Neural crest cell (in vitro differentiated cells): Measurements from ENCODE around the gene ATXN7L1. TPM values are rescaled to one million over a fixed set of nuclear protein-coding genes. Genes with fewer than 3 reads are reported as not detected.
"Not testable (repeated sequence)": the region's sequence is repeated elsewhere in the genome, so short reads cannot be mapped to it uniquely, and the experiment has no call there.

ENCODE experiments used
- DNase-seq: peaks from one replicate; pipeline ENCODE4 v3.0.0; 2021; ENCODE audit warnings: low read depth, mixed read lengths, low spot score
- H3K27ac Mint-ChIP-seq: one replicate; pipeline ENCODE4 v1.8.0; 2021; ENCODE audit warnings: mild to moderate bottlenecking, mixed read lengths; ENCODE audit not compliant: unreplicated experiment
- H3K27me3 Mint-ChIP-seq: 2 replicates; pipeline ENCODE4 v1.8.0; 2021; ENCODE audit warnings: low read depth, mild to moderate bottlenecking, mixed read lengths
- H3K36me3 Mint-ChIP-seq: 2 replicates; pipeline ENCODE4 v1.8.0; 2021; ENCODE audit warnings: low read depth, mild to moderate bottlenecking, mixed read lengths
- H3K4me1 Mint-ChIP-seq: 2 replicates; pipeline ENCODE4 v1.8.0; 2021; ENCODE audit warnings: mixed read lengths
- H3K4me3 Mint-ChIP-seq: one replicate; pipeline ENCODE4 v1.8.0; 2021; ENCODE audit warnings: mild to moderate bottlenecking, mixed read lengths
- H3K9me3 Mint-ChIP-seq: 2 replicates; pipeline ENCODE4 v1.8.0; 2021; ENCODE audit warnings: mixed read lengths
- total RNA-seq: library from RNA; stranded (reverse); gene quantifications from 2 replicates; pipeline ENCODE4 v1.2.1, GENCODE V29; 2021
- TF ChIP-seq, protein P1 (sequence below): fragments of 200-600 bp; sonication (generic); conservative IDR thresholded peaks from 2 replicates; pipeline ENCODE4 v1.5.0; 2021; ENCODE audit warnings: antibody characterized with exemption, mild to moderate bottlenecking

The ATXN7L1 gene
- total RNA-seq, 1 donor from 2014 or later = 14.4 TPM

DNA sequence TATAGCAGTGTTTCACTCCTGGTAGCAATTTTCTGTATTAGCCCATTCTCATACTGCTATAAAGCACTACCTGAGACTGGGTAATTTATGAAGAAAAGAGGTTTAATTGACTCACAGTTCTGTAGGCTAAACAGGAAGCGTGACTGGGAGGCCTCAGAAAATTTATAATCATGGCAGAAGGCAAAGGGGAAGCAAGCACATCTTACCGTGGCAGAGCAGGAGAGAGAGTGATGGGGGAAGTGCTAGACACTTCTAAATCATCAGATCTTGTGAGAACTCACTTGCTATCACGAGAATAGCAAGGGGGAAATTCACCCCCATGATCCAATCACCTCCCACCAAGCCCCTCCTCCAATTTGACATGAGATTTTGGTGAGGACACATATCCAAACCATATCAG is 163.5 kb downstream of the ATXN7L1 start:
- no peak for DNase-seq
- H3K4me3 Mint-ChIP-seq = no peak overlapping the region
- peaks cover 10% of the 10 kb centered on the region for H3K9me3 Mint-ChIP-seq
- H3K36me3 Mint-ChIP-seq = peaks cover 32% of the 10 kb centered on the region
- H3K27ac Mint-ChIP-seq = no peak overlapping the region
- H3K4me1 Mint-ChIP-seq = no peaks in the 10 kb centered on the region
- TF ChIP-seq, protein P1, sequence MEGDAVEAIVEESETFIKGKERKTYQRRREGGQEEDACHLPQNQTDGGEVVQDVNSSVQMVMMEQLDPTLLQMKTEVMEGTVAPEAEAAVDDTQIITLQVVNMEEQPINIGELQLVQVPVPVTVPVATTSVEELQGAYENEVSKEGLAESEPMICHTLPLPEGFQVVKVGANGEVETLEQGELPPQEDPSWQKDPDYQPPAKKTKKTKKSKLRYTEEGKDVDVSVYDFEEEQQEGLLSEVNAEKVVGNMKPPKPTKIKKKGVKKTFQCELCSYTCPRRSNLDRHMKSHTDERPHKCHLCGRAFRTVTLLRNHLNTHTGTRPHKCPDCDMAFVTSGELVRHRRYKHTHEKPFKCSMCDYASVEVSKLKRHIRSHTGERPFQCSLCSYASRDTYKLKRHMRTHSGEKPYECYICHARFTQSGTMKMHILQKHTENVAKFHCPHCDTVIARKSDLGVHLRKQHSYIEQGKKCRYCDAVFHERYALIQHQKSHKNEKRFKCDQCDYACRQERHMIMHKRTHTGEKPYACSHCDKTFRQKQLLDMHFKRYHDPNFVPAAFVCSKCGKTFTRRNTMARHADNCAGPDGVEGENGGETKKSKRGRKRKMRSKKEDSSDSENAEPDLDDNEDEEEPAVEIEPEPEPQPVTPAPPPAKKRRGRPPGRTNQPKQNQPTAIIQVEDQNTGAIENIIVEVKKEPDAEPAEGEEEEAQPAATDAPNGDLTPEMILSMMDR = no peak
- H3K27me3 Mint-ChIP-seq = no peaks in the 10 kb centered on the region

DNA sequence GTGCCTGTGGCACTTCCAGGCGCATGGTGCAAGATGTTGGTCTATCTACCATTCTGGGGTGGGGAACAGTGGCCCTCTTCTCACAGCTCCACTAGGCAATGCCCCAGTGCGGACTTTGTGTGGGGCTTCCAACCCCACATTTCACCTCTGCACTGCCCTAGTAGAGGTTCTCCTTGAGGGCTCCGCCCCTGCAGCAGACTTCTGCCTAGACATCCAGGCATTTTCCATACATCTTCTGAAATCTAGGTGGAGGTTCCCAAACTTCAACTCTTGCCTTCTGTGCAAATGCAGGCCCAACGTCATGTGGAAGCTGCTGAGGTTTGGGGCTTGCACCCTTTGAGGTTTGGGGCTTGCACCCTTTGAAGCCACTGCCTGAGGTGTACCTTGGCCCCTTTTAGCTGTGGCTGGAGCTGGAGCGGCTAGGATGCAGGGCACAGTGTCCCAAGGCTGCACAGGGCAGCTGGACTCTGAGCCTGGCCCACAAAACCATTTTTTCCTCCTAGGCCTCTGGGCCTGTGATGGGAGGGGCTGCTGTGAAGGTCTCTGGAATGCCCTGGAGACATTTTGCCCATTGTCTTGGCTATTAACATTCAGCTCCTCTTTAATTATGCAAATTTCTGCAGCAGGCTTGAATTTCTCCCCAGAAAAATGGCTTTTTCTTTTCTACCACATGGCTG is 164.5 kb downstream of the ATXN7L1 start:
- Mint-ChIP-seq H3K27ac (no peak overlapping the region), H3K9me3 (peaks cover 10% of the 10 kb centered on the region), H3K4me1 (no peaks in the 10 kb centered on the region), H3K36me3 (peaks cover 40% of the 10 kb centered on the region), H3K4me3 (no peak overlapping the region), H3K27me3 (no peaks in the 10 kb centered on the region)
- DNase-seq = no peak
- TF ChIP-seq, protein P1 = no peak

DNA sequence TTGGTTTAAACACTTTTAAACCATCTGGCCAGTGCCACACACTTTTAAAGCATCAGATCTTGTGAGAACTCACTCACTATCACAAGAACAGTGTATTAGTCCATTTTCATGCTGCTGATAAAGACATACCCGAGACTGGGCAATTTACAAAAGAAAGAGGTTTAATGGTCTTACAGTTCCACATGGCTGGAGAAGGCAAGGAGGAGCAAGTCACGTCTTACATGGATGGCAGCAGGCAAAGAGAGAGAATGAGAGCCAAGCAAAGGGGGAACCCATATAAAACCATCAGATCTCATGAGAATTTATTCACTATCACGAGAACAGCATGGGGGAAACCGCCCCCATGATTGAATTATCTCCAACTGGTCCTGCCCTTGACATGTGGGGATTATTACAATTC is 165.7 kb downstream of the ATXN7L1 start:
- not testable (repeated sequence) for DNase-seq, H3K9me3 Mint-ChIP-seq, H3K4me3 Mint-ChIP-seq, H3K27ac Mint-ChIP-seq, H3K4me1 Mint-ChIP-seq, H3K27me3 Mint-ChIP-seq
- peaks cover 41% of the 10 kb centered on the region for H3K36me3 Mint-ChIP-seq

DNA sequence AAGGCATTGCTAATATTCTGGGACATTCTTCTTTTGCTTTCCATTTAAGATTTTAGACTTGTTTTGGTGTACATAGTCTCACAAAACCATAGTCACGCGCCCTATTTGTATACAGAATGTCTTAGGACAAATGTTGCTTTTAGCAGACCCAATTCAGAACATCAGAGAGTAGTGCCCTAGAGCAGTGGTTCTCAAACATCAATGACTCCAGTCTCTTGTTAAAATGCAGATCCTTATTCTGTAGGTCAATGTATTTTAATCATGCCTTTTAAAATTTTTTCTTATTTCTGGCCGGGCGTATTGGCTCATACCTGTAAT is 167.7 kb downstream of the ATXN7L1 start:
- H3K27ac Mint-ChIP-seq = no peak overlapping the region
- peaks cover 41% of the 10 kb centered on the region for H3K36me3 Mint-ChIP-seq
- TF ChIP-seq, protein P1 = no peak
- H3K27me3 Mint-ChIP-seq = no peaks in the 10 kb centered on the region
- DNase-seq = no peak
- peaks cover 11% of the 10 kb centered on the region for H3K4me1 Mint-ChIP-seq
- no peak overlapping the region for H3K4me3 Mint-ChIP-seq
- peaks cover 10% of the 10 kb centered on the region for H3K9me3 Mint-ChIP-seq

DNA sequence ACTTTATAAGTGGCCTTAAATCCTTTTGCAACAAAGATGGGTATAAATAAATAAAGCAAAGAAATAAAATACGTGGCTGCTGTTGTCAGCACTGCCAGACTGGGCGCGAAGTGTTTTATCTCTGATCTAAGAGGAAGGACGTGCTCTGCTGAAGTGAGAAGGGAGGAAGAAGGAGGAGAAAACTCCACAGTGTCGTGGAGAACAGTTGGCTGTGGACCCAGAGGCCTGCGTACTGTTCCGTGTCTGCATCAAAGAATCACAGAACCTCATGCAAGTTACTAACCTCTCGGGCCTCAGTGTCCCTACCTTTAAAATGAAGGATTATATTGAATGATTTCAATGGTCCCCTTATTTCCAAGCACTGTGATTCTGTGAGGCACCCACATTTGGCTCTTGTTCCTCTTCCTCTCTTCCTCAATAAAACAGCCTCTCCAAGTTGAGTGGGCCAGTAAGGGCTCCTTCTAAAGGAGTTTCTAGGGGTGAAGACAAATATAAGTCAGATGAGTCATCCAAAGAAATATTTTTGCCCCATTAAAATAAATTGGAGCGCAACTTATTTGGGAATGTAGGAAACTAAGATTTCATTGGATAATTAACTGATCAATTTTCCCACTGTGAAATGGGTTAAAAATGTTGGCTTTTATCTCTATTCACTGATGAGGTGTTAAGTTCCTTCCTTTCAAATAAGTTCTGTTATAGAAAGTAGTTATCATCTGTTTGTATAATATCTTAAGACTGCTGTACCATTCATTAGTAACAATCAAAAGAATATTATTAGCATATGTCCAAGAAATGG is 168.2 kb downstream of the ATXN7L1 start:
- Mint-ChIP-seq H3K4me1 (peaks cover 12% of the 10 kb centered on the region), H3K36me3 (peaks cover 37% of the 10 kb centered on the region), H3K27me3 (no peaks in the 10 kb centered on the region), H3K4me3 (no peak overlapping the region), H3K9me3 (peaks cover 10% of the 10 kb centered on the region), H3K27ac (no peak overlapping the region)
- TF ChIP-seq, protein P1 = no peak
- DNase-seq = no peak

DNA sequence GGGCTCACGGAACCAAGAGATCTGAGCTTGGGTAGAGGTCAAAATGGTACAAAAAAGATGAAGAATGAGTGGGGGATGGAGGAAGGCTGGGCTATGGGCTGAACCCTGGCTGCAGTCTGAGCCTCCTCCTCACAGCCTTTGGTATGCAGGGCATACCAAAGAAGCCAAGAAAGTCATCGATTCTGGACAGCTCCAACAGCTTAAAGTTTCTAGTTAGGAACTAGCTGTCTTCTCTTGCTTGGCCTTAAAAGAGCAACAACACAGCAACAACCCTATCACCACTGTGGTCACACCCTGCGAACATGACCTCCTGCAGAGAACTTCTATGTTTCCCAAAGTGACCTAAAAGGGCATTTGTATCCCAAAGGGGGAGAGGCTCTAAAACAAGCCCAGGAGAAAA is 169.0 kb downstream of the ATXN7L1 start:
- Mint-ChIP-seq H3K9me3 (peaks cover 8% of the 10 kb centered on the region), H3K36me3 (peaks cover 31% of the 10 kb centered on the region), H3K27me3 (no peaks in the 10 kb centered on the region), H3K4me1 (peaks cover 12% of the 10 kb centered on the region), H3K4me3 (no peak overlapping the region), H3K27ac (peak overlapping the region; percentile 8)
- TF ChIP-seq, protein P1 = no peak
- no peak for DNase-seq
